A673 (cell line): ENCODE results near the gene SLC22A13. TPM values are rescaled to one million over a fixed set of nuclear protein-coding genes. Genes with fewer than 3 reads are reported as not detected.

Source experiments
- BruUV-seq: library from RNA; stranded (reverse); fragments of 400-500 nt; replicated peaks from 2 replicates; lab custom pipeline; 2021; lab: Mats Ljungman, UMichigan
- CTCF ChIA-PET: fragments of 300-600 bp; sonication (Branson Sonifier 250); formaldehyde crosslinking; loops from one replicate; lab custom pipeline; 2022; ENCODE audit warnings: antibody characterized with exemption; lab: Charles Lee
- POLR2A ChIA-PET: fragments of 300-600 bp; sonication (Branson Sonifier 250); formaldehyde crosslinking; loops from one replicate; lab custom pipeline; 2022; ENCODE audit warnings: antibody characterized with exemption; ENCODE audit not compliant: low non-redundant PET; lab: Charles Lee
- DNase-seq: peaks from one replicate; pipeline ENCODE4 v3.0.0-alpha.2; 2015; ENCODE audit warnings: low spot score
- H3K27ac ChIP-seq: fragments of 200-600 bp; sonication (generic); 2 replicates; pipeline ENCODE4 v1.5.1; 2016; ENCODE audit warnings: mixed run types, low read depth, mild to moderate bottlenecking, mixed read lengths, antibody characterized with exemption, low read length; ENCODE audit not compliant: poor library complexity, severe bottlenecking
- H3K27me3 ChIP-seq: fragments of 200-600 bp; sonication (generic); replicated peaks from 2 replicates; pipeline ENCODE4 v1.6.1; 2017; ENCODE audit warnings: mixed run types, low read depth, mild to moderate bottlenecking, mixed read lengths, antibody characterized with exemption, low read length; ENCODE audit not compliant: insufficient read depth, poor library complexity
- H3K36me3 ChIP-seq: fragments of 200-600 bp; sonication (generic); 2 replicates; pipeline ENCODE4 v1.6.1; 2016; ENCODE audit warnings: mixed run types, mild to moderate bottlenecking, mixed read lengths, antibody characterized with exemption, low read length; ENCODE audit not compliant: insufficient read depth, poor library complexity, severe bottlenecking
- H3K4me1 ChIP-seq: fragments of 200-600 bp; sonication (generic); 2 replicates; pipeline ENCODE4 v1.6.1; 2017; ENCODE audit warnings: mixed run types, mild to moderate bottlenecking, mixed read lengths, antibody characterized with exemption, low read length; ENCODE audit not compliant: insufficient read depth, poor library complexity, severe bottlenecking
- H3K4me3 ChIP-seq: fragments of 200-600 bp; sonication (generic); 2 replicates; pipeline ENCODE4 v1.5.1; 2016; ENCODE audit warnings: low read depth, mixed run types, mild to moderate bottlenecking, mixed read lengths, low read length; ENCODE audit not compliant: poor library complexity, severe bottlenecking
- H3K9me3 ChIP-seq: fragments of 200-600 bp; sonication (generic); 2 replicates; pipeline ENCODE4 v1.6.1; 2016; ENCODE audit warnings: mixed run types, low read depth, mild to moderate bottlenecking, mixed read lengths, antibody characterized with exemption, low read length; ENCODE audit not compliant: poor library complexity, severe bottlenecking
- CTCF ChIP-seq: fragments of 300-800, 200-600 bp; sonication (generic); conservative IDR thresholded peaks from 2 replicates; pipeline ENCODE4 v1.5.1; 2017; ENCODE audit warnings: low read depth, mild to moderate bottlenecking, antibody characterized with exemption, low read length, moderate library complexity, mixed read lengths
- EZH2 ChIP-seq: fragments of 200-600 bp; sonication (generic); IDR thresholded peaks from 2 replicates; pipeline ENCODE4 v1.6.1; 2017; ENCODE audit warnings: borderline replicate concordance, low read depth, mild to moderate bottlenecking, mixed read lengths, antibody characterized with exemption, low read length; ENCODE audit not compliant: poor library complexity, severe bottlenecking
- intact Hi-C: fragments of 100-400 bp; cut with micrococcal nuclease; formaldehyde crosslinking; loops from one replicate; pipeline ENCODE4 v1.10.0; 2022; ENCODE audit not compliant: unreplicated experiment
- total RNA-seq: library from RNA; stranded (reverse); gene quantifications from 2 replicates; pipeline ENCODE4 v1.2.3, GENCODE V29; 2021

Gene SLC22A13
- total RNA-seq, 1 experiment from 2014 or later = 1.1 TPM

DNA sequence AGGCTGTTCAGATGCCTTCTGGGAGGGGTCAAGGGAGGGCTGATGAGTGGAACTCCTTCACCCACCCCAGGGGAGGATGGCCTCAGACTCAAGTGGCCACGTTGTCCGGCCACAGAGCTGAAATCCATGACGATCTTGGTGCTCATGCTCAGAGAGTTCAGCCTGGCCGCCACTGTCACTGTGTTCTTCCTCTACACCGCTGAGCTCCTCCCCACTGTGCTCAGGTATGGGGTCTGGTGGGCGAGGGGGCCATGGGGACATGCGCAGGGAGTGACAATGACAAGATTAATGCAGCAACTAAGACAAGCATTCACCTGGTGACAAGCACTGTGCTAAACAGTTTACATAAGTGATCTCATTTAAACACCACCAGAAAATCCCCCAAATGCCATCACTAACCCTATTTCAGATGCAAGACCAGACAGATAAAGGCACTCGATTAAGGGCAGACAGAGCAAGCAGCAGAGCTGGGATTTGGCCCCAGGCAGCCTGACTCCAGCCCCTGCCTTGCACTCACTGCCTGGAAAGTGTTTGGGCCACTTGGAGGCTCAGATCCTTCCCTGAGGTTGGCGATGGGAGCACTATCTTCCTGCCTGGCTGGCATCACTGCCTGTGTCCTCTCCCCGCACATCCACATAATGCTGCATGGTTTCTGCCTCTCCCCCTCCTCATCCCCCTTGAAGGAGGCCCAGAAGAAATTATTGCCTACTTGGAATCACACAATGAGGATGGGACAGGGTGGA lies 50.0 kb downstream of the SLC22A13 start:
- Histone ChIP-seq H3K27ac (no peak overlapping the region), H3K4me1 (no peaks in the 10 kb centered on the region), H3K9me3 (no peaks in the 10 kb centered on the region), H3K27me3 (no peaks in the 10 kb centered on the region), H3K36me3 (no peaks in the 10 kb centered on the region), H3K4me3 (no peak overlapping the region)
- ChIA-PET POLR2A (no interaction called here), CTCF (no interaction called here)
- no peak for DNase-seq
- TF ChIP-seq CTCF (no peak), EZH2 (no peak)
- intact Hi-C loops = no loop called here
- no TSS peak for BruUV-seq

DNA sequence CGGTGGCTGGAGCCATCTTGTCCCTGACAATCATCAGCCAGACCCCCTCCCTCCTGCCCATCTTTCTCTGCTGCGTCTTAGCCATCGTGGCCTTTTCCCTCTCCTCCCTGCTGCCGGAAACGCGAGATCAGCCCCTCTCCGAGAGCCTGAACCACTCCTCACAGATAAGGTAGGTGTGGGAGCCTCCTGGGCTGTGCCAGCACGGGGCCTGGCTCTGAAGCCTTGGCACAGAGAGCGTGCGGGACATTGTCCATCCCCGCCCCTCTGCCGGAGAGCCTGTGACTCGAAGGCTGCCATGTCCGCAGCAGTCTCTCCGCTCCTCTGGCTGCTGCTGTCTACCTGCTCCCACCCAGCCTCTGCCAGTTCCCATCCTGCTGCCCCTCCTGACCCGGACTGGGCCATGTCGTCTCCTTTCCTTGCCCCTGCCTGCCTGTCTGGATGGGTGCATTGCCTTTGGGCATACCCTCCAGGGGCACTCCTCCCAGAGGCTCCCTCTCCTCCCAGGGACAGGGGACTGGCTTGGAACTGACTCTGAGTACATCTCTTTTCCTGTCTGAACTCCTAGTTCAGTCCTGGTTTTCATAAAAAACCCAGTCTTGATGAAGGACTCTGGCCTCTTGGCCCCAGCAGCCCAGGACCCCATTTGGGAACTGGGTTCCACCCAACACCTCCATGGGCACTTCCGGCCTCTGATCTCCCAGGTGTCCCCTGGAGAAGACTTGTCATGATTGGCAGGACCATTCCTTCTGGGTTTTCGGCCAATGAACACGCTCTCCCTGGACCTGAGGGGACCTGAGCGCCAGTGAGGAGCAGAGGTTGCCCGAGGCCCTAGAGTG lies 51.0 kb downstream of the SLC22A13 start:
- CTCF ChIA-PET = no interaction called here
- DNase-seq = no peak
- TF ChIP-seq CTCF (no peak), EZH2 (no peak)
- POLR2A ChIA-PET = no interaction called here
- H3K27me3 ChIP-seq = no peaks in the 10 kb centered on the region
- no peak overlapping the region for H3K4me3 ChIP-seq
- no peak overlapping the region for H3K27ac ChIP-seq
- no TSS peak for BruUV-seq
- no peaks in the 10 kb centered on the region for H3K9me3 ChIP-seq
- no peaks in the 10 kb centered on the region for H3K4me1 ChIP-seq
- H3K36me3 ChIP-seq = no peaks in the 10 kb centered on the region
- intact Hi-C loops = no loop called here

GRCh38 chr3:38317192-38317759 lies 51.7 kb downstream of the SLC22A13 start:
- TF ChIP-seq CTCF (no peak), EZH2 (no peak)
- Histone ChIP-seq H3K4me3 (no peak overlapping the region), H3K27me3 (no peaks in the 10 kb centered on the region), H3K36me3 (no peaks in the 10 kb centered on the region), H3K4me1 (no peaks in the 10 kb centered on the region), H3K9me3 (no peaks in the 10 kb centered on the region), H3K27ac (no peak overlapping the region)
- no TSS peak for BruUV-seq
- DNase-seq = no peak
- intact Hi-C loops = no loop called here
- ChIA-PET POLR2A (no interaction called here), CTCF (no interaction called here)
